Measurements from ENCODE around the gene BOLA2.
"Not testable (repeated sequence)": the region's sequence is repeated elsewhere in the genome, so short reads cannot be mapped to it uniquely, and the experiment has no call there.

The BOLA2 gene

GRCh38 chr16:29454269-29454668 is at the start of gene BOLA2, which contains the start of gene SLX1B:
TSS of gene BOLA2 (minus strand) at chr16:29454351. CDS start at chr16:29454253, 98 bp downstream.
TSS of gene SLX1B (plus strand) at chr16:29454533.
- POLR2A ChIA-PET; H3K4me1 ChIP-seq (ENCODE audit: control insufficient read depth, insufficient read depth, low read length); H3K36me3 ChIP-seq (ENCODE audit: control insufficient read depth in 2 of 2, insufficient read depth in 1 of 2, low read length in 2 of 2); H3K9me3 ChIP-seq (ENCODE audit: control insufficient read depth, insufficient read depth, low read depth, low read length); CTCF ChIA-PET; H3K27ac ChIP-seq (ENCODE audit: extremely low read depth, low read depth, low read length); H3K4me3 ChIP-seq (ENCODE audit: low read depth, low read length): not testable (repeated sequence)

- H3K4me3 ChIP-seq (ENCODE audit: low read depth, low read length); H3K36me3 ChIP-seq (ENCODE audit: control insufficient read depth in 2 of 2, insufficient read depth in 1 of 2, low read length in 2 of 2); H3K9me3 ChIP-seq (ENCODE audit: control insufficient read depth, insufficient read depth, low read depth, low read length); CTCF ChIA-PET; H3K27ac ChIP-seq (ENCODE audit: extremely low read depth, low read depth, low read length); H3K4me1 ChIP-seq (ENCODE audit: control insufficient read depth, insufficient read depth, low read length); POLR2A ChIA-PET: not testable (repeated sequence)
Measured at GRCh38 chr16:29482276-29482675, 28.1 kb upstream of the BOLA2 start.

- POLR2A ChIA-PET; H3K9me3 ChIP-seq (ENCODE audit: control insufficient read depth, insufficient read depth, low read depth, low read length); CTCF ChIA-PET; H3K4me3 ChIP-seq (ENCODE audit: low read depth, low read length); H3K4me1 ChIP-seq (ENCODE audit: control insufficient read depth, insufficient read depth, low read length); H3K27ac ChIP-seq (ENCODE audit: extremely low read depth, low read depth, low read length); H3K36me3 ChIP-seq (ENCODE audit: control insufficient read depth in 2 of 2, insufficient read depth in 1 of 2, low read length in 2 of 2): not testable (repeated sequence)
Measured at GRCh38 chr16:29472065-29472464, 17.9 kb upstream of the BOLA2 start.

GRCh38 chr16:29469660-29470059 is 15.5 kb upstream of the BOLA2 start:
- POLR2A ChIA-PET; CTCF ChIA-PET; H3K4me3 ChIP-seq (ENCODE audit: low read depth, low read length); H3K27ac ChIP-seq (ENCODE audit: extremely low read depth, low read depth, low read length); H3K36me3 ChIP-seq (ENCODE audit: control insufficient read depth in 2 of 2, insufficient read depth in 1 of 2, low read length in 2 of 2); H3K4me1 ChIP-seq (ENCODE audit: control insufficient read depth, insufficient read depth, low read length); H3K9me3 ChIP-seq (ENCODE audit: control insufficient read depth, insufficient read depth, low read depth, low read length): not testable (repeated sequence)

- H3K9me3 ChIP-seq (ENCODE audit: control insufficient read depth, insufficient read depth, low read depth, low read length); H3K36me3 ChIP-seq (ENCODE audit: control insufficient read depth in 2 of 2, insufficient read depth in 1 of 2, low read length in 2 of 2); H3K27ac ChIP-seq (ENCODE audit: extremely low read depth, low read depth, low read length); POLR2A ChIA-PET; H3K4me1 ChIP-seq (ENCODE audit: control insufficient read depth, insufficient read depth, low read length); H3K4me3 ChIP-seq (ENCODE audit: low read depth, low read length); CTCF ChIA-PET: not testable (repeated sequence)
Measured at GRCh38 chr16:29467654-29468366, 13.7 kb upstream of the BOLA2 start.

GRCh38 chr16:29466904-29467303 is 12.8 kb upstream of the BOLA2 start:
- CTCF ChIA-PET; H3K9me3 ChIP-seq (ENCODE audit: control insufficient read depth, insufficient read depth, low read depth, low read length); H3K27ac ChIP-seq (ENCODE audit: extremely low read depth, low read depth, low read length); H3K36me3 ChIP-seq (ENCODE audit: control insufficient read depth in 2 of 2, insufficient read depth in 1 of 2, low read length in 2 of 2); H3K4me3 ChIP-seq (ENCODE audit: low read depth, low read length); POLR2A ChIA-PET; H3K4me1 ChIP-seq (ENCODE audit: control insufficient read depth, insufficient read depth, low read length): not testable (repeated sequence)

GRCh38 chr16:29465985-29466824 is 12.1 kb upstream of the BOLA2 start:
- H3K4me1 ChIP-seq (ENCODE audit: control insufficient read depth, insufficient read depth, low read length); H3K9me3 ChIP-seq (ENCODE audit: control insufficient read depth, insufficient read depth, low read depth, low read length); H3K4me3 ChIP-seq (ENCODE audit: low read depth, low read length); H3K36me3 ChIP-seq (ENCODE audit: control insufficient read depth in 2 of 2, insufficient read depth in 1 of 2, low read length in 2 of 2); POLR2A ChIA-PET; CTCF ChIA-PET; H3K27ac ChIP-seq (ENCODE audit: extremely low read depth, low read depth, low read length): not testable (repeated sequence)

- POLR2A ChIA-PET; H3K36me3 ChIP-seq (ENCODE audit: control insufficient read depth in 2 of 2, insufficient read depth in 1 of 2, low read length in 2 of 2); H3K9me3 ChIP-seq (ENCODE audit: control insufficient read depth, insufficient read depth, low read depth, low read length); H3K4me1 ChIP-seq (ENCODE audit: control insufficient read depth, insufficient read depth, low read length); CTCF ChIA-PET; H3K27ac ChIP-seq (ENCODE audit: extremely low read depth, low read depth, low read length); H3K4me3 ChIP-seq (ENCODE audit: low read depth, low read length): not testable (repeated sequence)
Measured at GRCh38 chr16:29460647-29461030, 6.5 kb upstream of the BOLA2 start.

GRCh38 chr16:29459706-29460646 is 5.8 kb upstream of the BOLA2 start, which contains the start of gene SULT1A4:
TSS of gene SULT1A4 (plus strand) at chr16:29459913. CDS start at chr16:29461386, 1,473 bp downstream.
- H3K4me1 ChIP-seq (ENCODE audit: control insufficient read depth, insufficient read depth, low read length); H3K27ac ChIP-seq (ENCODE audit: extremely low read depth, low read depth, low read length); H3K9me3 ChIP-seq (ENCODE audit: control insufficient read depth, insufficient read depth, low read depth, low read length); H3K36me3 ChIP-seq (ENCODE audit: control insufficient read depth in 2 of 2, insufficient read depth in 1 of 2, low read length in 2 of 2); CTCF ChIA-PET; POLR2A ChIA-PET; H3K4me3 ChIP-seq (ENCODE audit: low read depth, low read length): not testable (repeated sequence)

- CTCF ChIA-PET; H3K9me3 ChIP-seq (ENCODE audit: control insufficient read depth, insufficient read depth, low read depth, low read length); POLR2A ChIA-PET: not testable (repeated sequence)
Measured at GRCh38 chr16:29457660-29458059, 3.5 kb upstream of the BOLA2 start.

More at GRCh38 chr16:29457660-29458059, 3.5 kb upstream of the BOLA2 start:
- not testable (repeated sequence) for H3K27ac ChIP-seq (ENCODE audit: extremely low read depth, low read depth, low read length); H3K36me3 ChIP-seq (ENCODE audit: control insufficient read depth in 2 of 2, insufficient read depth in 1 of 2, low read length in 2 of 2); H3K4me1 ChIP-seq (ENCODE audit: control insufficient read depth, insufficient read depth, low read length); H3K4me3 ChIP-seq (ENCODE audit: low read depth, low read length)
